Suprapubic skin (tissue), 4 donors: ENCODE results near the gene EXOC6. TPM values are rescaled to one million over a fixed set of nuclear protein-coding genes. Genes with fewer than 3 reads are reported as not detected.

ENCODE experiments used
- DNase-seq, 2 donors: peaks; one replicate each; pipeline ENCODE4 v3.0.0-alpha.2; 2019; ENCODE audit warnings: low spot score in 2 of 2
- H3K27ac ChIP-seq: fragments of 200-600 bp; sonication (generic); one replicate; pipeline ENCODE4 v1.5.1; 2019
- H3K27me3 ChIP-seq: fragments of 200-600 bp; sonication (generic); one replicate; pipeline ENCODE4 v1.5.1; 2019
- H3K36me3 ChIP-seq: fragments of 200-600 bp; sonication (generic); one replicate; pipeline ENCODE4 v1.5.1; 2019
- H3K4me1 ChIP-seq: fragments of 200-600 bp; sonication (generic); one replicate; pipeline ENCODE4 v1.5.1; 2019
- H3K4me3 ChIP-seq: fragments of 200-600 bp; sonication (generic); one replicate; pipeline ENCODE4 v1.5.1; 2019; ENCODE audit warnings: mild to moderate bottlenecking
- H3K9me3 ChIP-seq: fragments of 200-600 bp; sonication (generic); one replicate; pipeline ENCODE4 v1.5.1; 2019
- CTCF ChIP-seq, 2 donors: fragments of 200-600 bp in 1 of 2; fragments of 450-650 bp in 1 of 2; sonication (generic) in 1 of 2; IDR thresholded peaks; one replicate each; pipeline ENCODE4 v1.5.1; 2016 to 2019; ENCODE audit warnings: antibody characterized with exemption in 2 of 2, mild to moderate bottlenecking in 1 of 2, moderate library complexity in 1 of 2
- EP300 ChIP-seq: sonication (generic); formaldehyde crosslinking; IDR thresholded peaks from one replicate; pipeline ENCODE4 v1.6.1; 2017; ENCODE audit warnings: antibody characterized with exemption
- POLR2A ChIP-seq, 2 donors: fragments of 450-650 bp; IDR thresholded peaks; one replicate each; pipeline ENCODE4 v1.6.1; 2017; ENCODE audit warnings: antibody characterized with exemption in 2 of 2, mild to moderate bottlenecking in 2 of 2, moderate library complexity in 2 of 2
- POLR2AphosphoS5 ChIP-seq, 3 donors: sonication (generic); formaldehyde crosslinking; IDR thresholded peaks; one replicate each; pipeline ENCODE4 v1.6.1; 2017; ENCODE audit warnings: antibody characterized with exemption in 3 of 3
- WGBS: methylation state at CpG from one replicate; pipeline ENCODE4 v1.1.5; 2018; 5-methylcytosine and 5-hydroxymethylcytosine counted together
- total RNA-seq, 4 donors: library from RNA; depleted of rRNA; stranded (reverse); fragments of >200 nt; gene quantifications; one replicate each; pipeline ENCODE4 v1.1.0, GENCODE V29; 2016

EXOC6 gene
- total RNA-seq, 4 donors from 2014 or later = 5.0 to 9.3 (median 8.3) TPM

- H3K27ac ChIP-seq = no peak overlapping the region
- peaks cover 18% of the 10 kb centered on the region for H3K4me1 ChIP-seq
- 52% methylated on average over 3 of the region's 3 CpGs for WGBS
- no peak overlapping the region for H3K4me3 ChIP-seq
- no peaks in the 10 kb centered on the region for H3K27me3 ChIP-seq
- H3K9me3 ChIP-seq = no peaks in the 10 kb centered on the region
- TF ChIP-seq POLR2AphosphoS5 (IDR thresholded peaks at IDR 0.05) = no peak
- TF ChIP-seq POLR2A (IDR thresholded peaks at IDR 0.05) = no peak
- no peak for TF ChIP-seq CTCF (IDR thresholded peaks at IDR 0.05)
- TF ChIP-seq EP300 = no peak
- H3K36me3 ChIP-seq = no peaks in the 10 kb centered on the region
- no peak for DNase-seq
These were observed 2.0 kb upstream of the EXOC6 start for GRCh38 chr10:92846344-92846743.

- peaks cover 18% of the 10 kb centered on the region for H3K4me1 ChIP-seq
- H3K9me3 ChIP-seq = no peaks in the 10 kb centered on the region
- no peak overlapping the region for H3K27ac ChIP-seq
- no peak for DNase-seq
- H3K4me3 ChIP-seq = no peak overlapping the region
- TF ChIP-seq POLR2AphosphoS5 (IDR thresholded peaks at IDR 0.05) = no peak
- no peak for TF ChIP-seq POLR2A (IDR thresholded peaks at IDR 0.05)
- no peak for TF ChIP-seq EP300
- TF ChIP-seq CTCF (IDR thresholded peaks at IDR 0.05) = no peak
- WGBS = 87% methylated on average over 2 of the region's 2 CpGs
- H3K36me3 ChIP-seq = no peaks in the 10 kb centered on the region
- H3K27me3 ChIP-seq = no peaks in the 10 kb centered on the region
These were observed 1.5 kb upstream of the EXOC6 start for GRCh38 chr10:92846854-92847201.

GRCh38 chr10:92847202-92847864 lies 987 bp upstream of the EXOC6 start:
- peaks cover 18% of the 10 kb centered on the region for H3K4me1 ChIP-seq
- H3K4me3 ChIP-seq = no peak overlapping the region
- H3K27ac ChIP-seq = no peak overlapping the region
- TF ChIP-seq EP300 = no peak
- no peak for TF ChIP-seq CTCF (IDR thresholded peaks at IDR 0.05)
- TF ChIP-seq POLR2AphosphoS5 (IDR thresholded peaks at IDR 0.05) = no peak
- TF ChIP-seq POLR2A (IDR thresholded peaks at IDR 0.05) = no peak
- no peaks in the 10 kb centered on the region for H3K36me3 ChIP-seq
- no peaks in the 10 kb centered on the region for H3K27me3 ChIP-seq
- 43% methylated on average over 4 of the region's 4 CpGs for WGBS
- H3K9me3 ChIP-seq = no peaks in the 10 kb centered on the region
- no peak for DNase-seq

- no peaks in the 10 kb centered on the region for H3K9me3 ChIP-seq
- TF ChIP-seq POLR2A (IDR thresholded peaks at IDR 0.05) (no peak), EP300 (no peak), CTCF (IDR thresholded peaks at IDR 0.05) (no peak), POLR2AphosphoS5 (IDR thresholded peaks at IDR 0.05) (no peak)
- H3K4me3 ChIP-seq = peak overlapping the region; percentile 97
- no peak for DNase-seq
- H3K27me3 ChIP-seq = no peaks in the 10 kb centered on the region
- WGBS = 3% methylated on average over 7 of the region's 32 CpGs
- peak overlapping the region; percentile 89 for H3K27ac ChIP-seq
- H3K36me3 ChIP-seq = no peaks in the 10 kb centered on the region
- peaks cover 18% of the 10 kb centered on the region for H3K4me1 ChIP-seq
These were observed 281 bp upstream of the EXOC6 start for GRCh38 chr10:92848037-92848440.

GRCh38 chr10:92849234-92849525 lies 860 bp downstream of the EXOC6 start:
- peak overlapping the region; percentile 97 for H3K4me3 ChIP-seq
- no peaks in the 10 kb centered on the region for H3K36me3 ChIP-seq
- no peak for TF ChIP-seq POLR2AphosphoS5 (IDR thresholded peaks at IDR 0.05)
- TF ChIP-seq POLR2A (IDR thresholded peaks at IDR 0.05) = no peak
- TF ChIP-seq CTCF (IDR thresholded peaks at IDR 0.05) = no peak
- TF ChIP-seq EP300 = no peak
- no peak overlapping the region for H3K27ac ChIP-seq
- no peaks in the 10 kb centered on the region for H3K9me3 ChIP-seq
- peaks cover 15% of the 10 kb centered on the region for H3K4me1 ChIP-seq
- WGBS = 1% methylated on average over 7 of the region's 7 CpGs
- no peak for DNase-seq
- H3K27me3 ChIP-seq = no peaks in the 10 kb centered on the region
